Tibial nerve (tissue), 4 donors: Measurements from ENCODE around the gene TTC24. TPM values are rescaled to one million over a fixed set of nuclear protein-coding genes. Genes with fewer than 3 reads are reported as not detected.
"Not testable (repeated sequence)": the region's sequence is repeated elsewhere in the genome, so short reads cannot be mapped to it uniquely, and the experiment has no call there.

Source experiments
- DNase-seq, 2 donors: peaks; one replicate each; pipeline ENCODE4 v3.0.0-alpha.2; 2019; ENCODE audit warnings: low spot score in 2 of 2
- H3K27ac ChIP-seq, 4 donors: fragments of 200-600 bp; sonication (generic) in 3 of 4; one replicate each; pipeline ENCODE4 v1.5.1; 2017 to 2019; ENCODE audit warnings: mild to moderate bottlenecking in 1 of 4
- H3K27me3 ChIP-seq, 2 donors: fragments of 200-600 bp; sonication (generic) in 1 of 2; one replicate each; pipeline versions ENCODE4 v1.5.1 to v1.6.0; 2017 to 2019
- H3K36me3 ChIP-seq, 3 donors: fragments of 200-600 bp; sonication (generic); one replicate each; pipeline ENCODE4 v1.5.1; 2018 to 2019
- H3K4me1 ChIP-seq, 4 donors: fragments of 200-600 bp; sonication (generic) in 3 of 4; one replicate each; pipeline ENCODE4 v1.5.1; 2017 to 2019
- H3K4me3 ChIP-seq, 4 donors: fragments of 200-600 bp; sonication (generic) in 3 of 4; one replicate each; pipeline ENCODE4 v1.5.1; 2017 to 2019; ENCODE audit warnings: mild to moderate bottlenecking in 1 of 4, moderate library complexity in 1 of 4
- H3K9me3 ChIP-seq, 4 donors: fragments of 200-600 bp; sonication (generic) in 3 of 4; one replicate each; pipeline ENCODE4 v1.5.1; 2017 to 2019
- EP300 ChIP-seq, 2 donors: sonication (generic); formaldehyde crosslinking; IDR thresholded peaks; one replicate each; pipeline ENCODE4 v1.6.1; 2017; ENCODE audit warnings: antibody characterized with exemption in 2 of 2, mild to moderate bottlenecking in 1 of 2
- POLR2A ChIP-seq, 2 donors: fragments of 450-650 bp; IDR thresholded peaks; one replicate each; pipeline ENCODE4 v1.6.1; 2017; ENCODE audit warnings: antibody characterized with exemption in 2 of 2, mild to moderate bottlenecking in 2 of 2, moderate library complexity in 2 of 2
- WGBS, 2 donors: methylation state at CpG; one replicate each; pipeline ENCODE4 v1.1.5; 2018; 5-methylcytosine and 5-hydroxymethylcytosine counted together
- total RNA-seq, 4 donors: library from RNA; depleted of rRNA; stranded (reverse); fragments of >200 nt; gene quantifications; one replicate each; pipeline ENCODE4 v1.1.0, GENCODE V29; 2016
- TF ChIP-seq, protein P1 (sequence below), 5 experiments: fragments of 200-600 bp in 3 of 5; fragments of 450-650 bp in 2 of 5; sonication (generic) in 3 of 5; IDR thresholded peaks; one replicate each; pipeline ENCODE4 v1.5.1; 2016 to 2019; ENCODE audit warnings: antibody characterized with exemption in 5 of 5, mild to moderate bottlenecking in 3 of 5, moderate library complexity in 2 of 5

TTC24 gene
- total RNA-seq, 4 donors from 2014 or later, result not detected

GRCh38 chr1:156627313-156627880, 47.9 kb downstream of the TTC24 start:
- DNase-seq, result peak in 1 of 2 donors; percentile 57
- WGBS, 2 donors, result 88 to 91% methylated on average over 2 of the region's 2 CpGs

GRCh38 chr1:156629823-156630449, 50.4 kb downstream of the TTC24 start:
- 84 to 88% methylated on average over 8 of the region's 8 CpGs for WGBS, 2 donors
- Histone ChIP-seq H3K4me3 (no peak overlapping the region), H3K27ac (no peak overlapping the region), H3K4me1 (peaks cover 0 to 12% (median 10%) of the 10 kb centered on the region in 4 donors), H3K27me3 (peaks cover 9 to 94% of the 10 kb centered on the region in 2 donors), H3K9me3 (no peaks in the 10 kb centered on the region), H3K36me3 (no peaks in the 10 kb centered on the region)
- DNase-seq, result no peak
- TF ChIP-seq EP300 (IDR thresholded peaks at IDR 0.05) (no peak), POLR2A (IDR thresholded peaks at IDR 0.05) (no peak)
- TF ChIP-seq, protein P1, sequence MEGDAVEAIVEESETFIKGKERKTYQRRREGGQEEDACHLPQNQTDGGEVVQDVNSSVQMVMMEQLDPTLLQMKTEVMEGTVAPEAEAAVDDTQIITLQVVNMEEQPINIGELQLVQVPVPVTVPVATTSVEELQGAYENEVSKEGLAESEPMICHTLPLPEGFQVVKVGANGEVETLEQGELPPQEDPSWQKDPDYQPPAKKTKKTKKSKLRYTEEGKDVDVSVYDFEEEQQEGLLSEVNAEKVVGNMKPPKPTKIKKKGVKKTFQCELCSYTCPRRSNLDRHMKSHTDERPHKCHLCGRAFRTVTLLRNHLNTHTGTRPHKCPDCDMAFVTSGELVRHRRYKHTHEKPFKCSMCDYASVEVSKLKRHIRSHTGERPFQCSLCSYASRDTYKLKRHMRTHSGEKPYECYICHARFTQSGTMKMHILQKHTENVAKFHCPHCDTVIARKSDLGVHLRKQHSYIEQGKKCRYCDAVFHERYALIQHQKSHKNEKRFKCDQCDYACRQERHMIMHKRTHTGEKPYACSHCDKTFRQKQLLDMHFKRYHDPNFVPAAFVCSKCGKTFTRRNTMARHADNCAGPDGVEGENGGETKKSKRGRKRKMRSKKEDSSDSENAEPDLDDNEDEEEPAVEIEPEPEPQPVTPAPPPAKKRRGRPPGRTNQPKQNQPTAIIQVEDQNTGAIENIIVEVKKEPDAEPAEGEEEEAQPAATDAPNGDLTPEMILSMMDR (IDR thresholded peaks at IDR 0.05), result no peak

More at GRCh38 chr1:156627313-156627880, 47.9 kb downstream of the TTC24 start:
- Histone ChIP-seq H3K4me3 (no peak overlapping the region), H3K36me3 (no peaks in the 10 kb centered on the region), H3K9me3 (no peaks in the 10 kb centered on the region), H3K4me1 (peaks cover 0 to 24% (median 22%) of the 10 kb centered on the region in 4 donors), H3K27me3 (peaks cover 9 to 95% of the 10 kb centered on the region in 2 donors), H3K27ac (no peak overlapping the region)
- TF ChIP-seq, protein P1 (IDR thresholded peaks at IDR 0.05), result peak; percentile 40 to 64 (median 49)
- no peak for TF ChIP-seq EP300 (IDR thresholded peaks at IDR 0.05)

- WGBS, 2 donors, result 51 to 59% methylated on average over 9 of the region's 9 CpGs
- H3K4me1 ChIP-seq, DNase-seq, H3K27ac ChIP-seq, H3K9me3 ChIP-seq, H3K4me3 ChIP-seq, H3K36me3 ChIP-seq: not testable (repeated sequence)
- peaks cover 4 to 94% of the 10 kb centered on the region in 2 donors for H3K27me3 ChIP-seq
Measured at GRCh38 chr1:156631152-156631551, 51.6 kb downstream of the TTC24 start.

DNA sequence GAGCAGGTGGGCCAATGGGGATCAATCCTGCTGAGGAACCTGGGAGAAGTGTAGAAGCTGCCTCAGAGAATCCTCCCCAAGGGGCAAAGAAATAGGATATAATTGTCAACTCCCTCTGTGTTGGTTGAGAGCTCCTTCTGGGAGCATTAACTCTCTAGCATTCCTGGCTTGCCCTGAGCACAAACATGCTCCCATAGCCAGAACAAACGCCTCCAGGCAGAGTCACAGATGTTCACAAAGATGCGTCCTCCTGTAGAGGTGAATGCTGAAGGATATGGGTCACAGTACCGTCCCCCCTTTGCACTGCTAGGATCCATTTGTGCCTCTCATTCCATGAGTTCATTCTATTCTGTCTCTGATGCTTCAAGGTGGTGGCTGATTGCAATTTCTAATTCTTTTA, 52.8 kb downstream of the TTC24 start:
- no peak overlapping the region for H3K4me3 ChIP-seq
- H3K27ac ChIP-seq, result no peak overlapping the region
- no peaks in the 10 kb centered on the region for H3K36me3 ChIP-seq
- 51 to 61% methylated on average over 3 of the region's 3 CpGs for WGBS, 2 donors
- TF ChIP-seq, protein P1 (IDR thresholded peaks at IDR 0.05), result no peak
- TF ChIP-seq POLR2A (IDR thresholded peaks at IDR 0.05), result no peak
- TF ChIP-seq EP300 (IDR thresholded peaks at IDR 0.05), result no peak
- no peak for DNase-seq
- no peaks in the 10 kb centered on the region for H3K4me1 ChIP-seq
- no peaks in the 10 kb centered on the region for H3K9me3 ChIP-seq
- peaks cover 0 to 94% of the 10 kb centered on the region in 2 donors for H3K27me3 ChIP-seq

Other genes starting within 250 kb of the TTC24 start
- 100 to 1,000 TPM; 113 to 175 (median 137) TPM for gene CCT3, start 241.4 kb upstream of the TTC24 start, total RNA-seq
- not detected for gene TSACC, start 241.2 kb upstream of the TTC24 start, total RNA-seq
- not detected for gene RHBG, start 210.5 kb upstream of the TTC24 start, total RNA-seq
- 10 to 100 TPM; 67.5 to 84.9 (median 70.8) TPM for gene MEF2D, start 78.9 kb upstream of the TTC24 start, total RNA-seq
- 1 to 10 TPM in 2 of 4 donors, under 1 TPM in 2; 0.21 to 2.4 (median 0.97) TPM for gene IQGAP3, start 7.2 kb upstream of the TTC24 start, total RNA-seq
- gene NAXE, start 12.1 kb downstream of the TTC24 start, total RNA-seq, result 100 to 1,000 TPM in 1 of 4 donors, 10 to 100 TPM in 3; 53.1 to 105 (median 82.7) TPM
- 10 to 100 TPM; 22.2 to 44.4 (median 29.6) TPM for gene GPATCH4, start 21.8 kb downstream of the TTC24 start, total RNA-seq
- gene HAPLN2, start 39.7 kb downstream of the TTC24 start, total RNA-seq, result 10 to 100 TPM in 2 of 4 donors, 1 to 10 TPM in 2; 1.8 to 20.3 (median 10.6) TPM
- not detected for gene BCAN, start 62.4 kb downstream of the TTC24 start, total RNA-seq
- 10 to 100 TPM; 59.9 to 65.3 (median 63.9) TPM for gene NES, start 97.7 kb downstream of the TTC24 start, total RNA-seq
- 10 to 100 TPM in 1 of 4 donors, 1 to 10 TPM in 3; 3.5 to 13.2 (median 5.0) TPM for gene CRABP2, start 125.9 kb downstream of the TTC24 start, total RNA-seq
- 10 to 100 TPM; 36.5 to 50.1 (median 46.0) TPM for gene METTL25B, start 148.7 kb downstream of the TTC24 start, total RNA-seq
- 10 to 100 TPM; 10.1 to 24.9 (median 18.6) TPM for gene ISG20L2, start 149.0 kb downstream of the TTC24 start, total RNA-seq
- 10 to 100 TPM; 48.6 to 90.4 (median 66.2) TPM for gene MRPL24, start 161.4 kb downstream of the TTC24 start, total RNA-seq
- 100 to 1,000 TPM; 120 to 177 (median 157) TPM for gene HDGF, start 172.0 kb downstream of the TTC24 start, total RNA-seq
- 10 to 100 TPM; 25.1 to 44.6 (median 30.8) TPM for gene PRCC, start 187.8 kb downstream of the TTC24 start, total RNA-seq
- gene SH2D2A, start 237.1 kb downstream of the TTC24 start, total RNA-seq, result 1 to 10 TPM in 2 of 4 donors, under 1 TPM in 1, not detected in 1; 0.78 to 7.2 (median 2.9) TPM